ENCODE results near the gene TSHZ3. TPM values are rescaled to one million over a fixed set of nuclear protein-coding genes. Genes with fewer than 3 reads are reported as not detected.

TSHZ3 gene
- total and polyA plus RNA-seq, 11 donors, result 0.88 to 11.5 (median 2.4) TPM

DNA sequence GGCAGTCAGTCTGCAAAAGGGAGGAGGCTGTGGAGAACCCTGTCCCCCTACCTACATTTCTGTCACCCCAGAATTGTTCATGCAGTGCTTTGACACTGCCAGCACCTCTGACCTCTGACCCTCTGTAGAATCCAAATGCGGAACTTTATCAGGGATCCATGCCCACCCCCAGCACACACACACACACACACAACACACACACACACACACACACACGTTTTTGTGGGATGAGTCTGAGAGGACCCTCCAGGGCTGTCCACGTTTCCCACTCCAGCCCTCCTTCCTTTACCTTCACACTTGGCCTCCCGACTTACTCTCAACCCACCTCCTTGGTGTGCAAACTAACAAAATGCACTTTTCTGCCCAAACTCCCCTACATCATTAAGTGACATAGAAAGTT, 42.3 kb upstream of the TSHZ3 start:
- WGBS, 4 donors, result 68 to 79% (median 72%) methylated on average over 4 of the region's 4 CpGs

DNA sequence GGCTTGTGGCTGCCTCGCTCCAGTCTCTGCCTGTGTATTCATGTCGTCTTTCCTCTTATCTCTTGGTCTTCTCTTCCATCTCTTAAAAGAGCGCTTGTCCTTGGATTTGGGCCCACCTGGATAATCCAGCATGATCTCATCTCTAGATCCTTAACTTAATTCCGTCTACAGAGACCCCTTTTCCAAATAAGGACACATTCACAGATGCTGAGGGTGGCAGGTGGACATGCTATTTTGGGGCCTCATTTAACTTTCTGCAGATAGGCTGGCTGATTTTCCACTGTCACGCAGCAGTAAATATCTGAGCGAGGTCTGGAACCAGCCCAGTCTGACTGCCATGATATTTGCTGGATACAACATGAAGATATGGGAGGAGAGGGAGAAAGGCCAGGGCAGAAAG, 41.5 kb upstream of the TSHZ3 start:
- DNase-seq (no peak), ATAC-seq (no peak)
- Histone ChIP-seq H3K4me1 (no peaks in the 10 kb centered on the region), H3K27ac (no peak overlapping the region), H3K4me3 (no peak overlapping the region), H3K9me3 (no peaks in the 10 kb centered on the region), H3K27me3 (peaks cover 0 to 5% (median 0%) of the 10 kb centered on the region in 9 donors), H3K36me3 (no peaks in the 10 kb centered on the region)
- WGBS, 4 donors, result 74 to 82% (median 81%) methylated on average over 6 of the region's 6 CpGs
- intact Hi-C loops (cut with DNase I), result no loop called here
- TF ChIP-seq, protein P1, sequence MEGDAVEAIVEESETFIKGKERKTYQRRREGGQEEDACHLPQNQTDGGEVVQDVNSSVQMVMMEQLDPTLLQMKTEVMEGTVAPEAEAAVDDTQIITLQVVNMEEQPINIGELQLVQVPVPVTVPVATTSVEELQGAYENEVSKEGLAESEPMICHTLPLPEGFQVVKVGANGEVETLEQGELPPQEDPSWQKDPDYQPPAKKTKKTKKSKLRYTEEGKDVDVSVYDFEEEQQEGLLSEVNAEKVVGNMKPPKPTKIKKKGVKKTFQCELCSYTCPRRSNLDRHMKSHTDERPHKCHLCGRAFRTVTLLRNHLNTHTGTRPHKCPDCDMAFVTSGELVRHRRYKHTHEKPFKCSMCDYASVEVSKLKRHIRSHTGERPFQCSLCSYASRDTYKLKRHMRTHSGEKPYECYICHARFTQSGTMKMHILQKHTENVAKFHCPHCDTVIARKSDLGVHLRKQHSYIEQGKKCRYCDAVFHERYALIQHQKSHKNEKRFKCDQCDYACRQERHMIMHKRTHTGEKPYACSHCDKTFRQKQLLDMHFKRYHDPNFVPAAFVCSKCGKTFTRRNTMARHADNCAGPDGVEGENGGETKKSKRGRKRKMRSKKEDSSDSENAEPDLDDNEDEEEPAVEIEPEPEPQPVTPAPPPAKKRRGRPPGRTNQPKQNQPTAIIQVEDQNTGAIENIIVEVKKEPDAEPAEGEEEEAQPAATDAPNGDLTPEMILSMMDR (IDR thresholded peaks at IDR 0.05), result no peak
- TF ChIP-seq POLR2A (IDR thresholded peaks at IDR 0.05), result no peak

More for the DNA sequence above, 42.3 kb upstream of the TSHZ3 start:
- H3K9me3 ChIP-seq, result no peaks in the 10 kb centered on the region
- ATAC-seq, result no peak
- no peak for DNase-seq
- H3K4me3 ChIP-seq, result no peak overlapping the region
- no peaks in the 10 kb centered on the region for H3K4me1 ChIP-seq
- TF ChIP-seq, protein P1 (IDR thresholded peaks at IDR 0.05), result no peak
- TF ChIP-seq POLR2A (IDR thresholded peaks at IDR 0.05), result no peak
- peaks cover 0 to 5% (median 0%) of the 10 kb centered on the region in 9 donors for H3K27me3 ChIP-seq
- H3K36me3 ChIP-seq, result no peaks in the 10 kb centered on the region
- H3K27ac ChIP-seq, result no peak overlapping the region
- intact Hi-C loops (cut with DNase I), result no loop called here

DNA sequence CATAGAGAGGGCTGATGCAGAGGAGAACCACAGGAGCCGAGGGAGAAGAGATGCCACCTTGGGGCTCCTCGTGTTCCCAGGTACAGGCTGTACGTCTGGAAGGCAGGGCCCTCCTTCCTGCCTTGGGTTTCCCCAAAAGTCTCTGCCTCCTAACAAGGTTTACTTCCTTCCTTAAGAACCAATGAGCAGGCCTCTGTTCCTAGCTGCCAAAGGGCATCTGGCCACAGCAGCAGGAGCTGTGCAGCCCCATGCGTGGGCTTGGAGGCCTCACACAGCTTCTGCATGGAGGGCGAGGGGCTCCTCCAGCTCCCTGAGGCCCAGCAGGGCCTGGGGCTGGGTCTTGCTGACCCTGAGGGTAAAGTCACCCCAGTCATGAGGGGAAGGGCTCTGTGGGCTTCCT, 40.6 kb upstream of the TSHZ3 start:
- ATAC-seq, result no peak
- DNase-seq, result no peak
- Histone ChIP-seq H3K27ac (no peak overlapping the region), H3K36me3 (no peaks in the 10 kb centered on the region), H3K27me3 (peaks cover 0 to 5% (median 0%) of the 10 kb centered on the region in 9 donors), H3K4me3 (no peak overlapping the region), H3K4me1 (no peaks in the 10 kb centered on the region), H3K9me3 (no peaks in the 10 kb centered on the region)
- WGBS, 4 donors, result 73 to 94% (median 89%) methylated on average over 5 of the region's 5 CpGs
- TF ChIP-seq, protein P1 (IDR thresholded peaks at IDR 0.05), result no peak
- no peak for TF ChIP-seq POLR2A (IDR thresholded peaks at IDR 0.05)
- intact Hi-C loops (cut with DNase I), result no loop called here

DNA sequence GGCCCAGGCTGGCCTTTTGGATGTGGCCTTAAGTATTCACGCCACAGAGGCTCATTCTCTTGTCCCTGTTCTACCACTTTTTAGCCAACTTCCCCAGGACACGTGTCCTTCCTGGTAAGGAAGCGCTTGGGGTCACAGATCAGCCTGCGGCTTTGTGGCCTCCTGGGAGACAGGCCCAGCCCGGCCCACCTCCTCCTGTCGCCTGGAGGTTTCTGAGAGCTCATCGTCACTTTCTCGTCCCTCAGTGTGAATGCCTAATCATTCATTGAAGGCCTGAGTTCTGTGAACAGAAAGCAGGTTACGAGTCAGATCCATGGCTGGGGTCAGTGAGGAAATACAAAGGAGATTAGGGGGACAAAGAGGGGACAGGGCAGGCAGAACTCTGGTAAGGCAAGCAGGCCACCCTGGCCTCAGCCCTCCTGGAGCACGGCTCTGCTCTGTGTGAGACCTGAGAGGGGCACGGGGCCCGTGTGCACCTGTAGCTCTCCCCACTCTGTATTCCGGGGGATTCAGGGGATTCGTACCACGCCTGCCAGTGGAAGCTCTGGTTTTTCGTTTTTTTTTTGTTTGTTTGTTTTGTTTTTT, 38.6 kb upstream of the TSHZ3 start:
- Histone ChIP-seq H3K9me3 (no peaks in the 10 kb centered on the region), H3K4me3 (no peak overlapping the region), H3K27ac (no peak overlapping the region), H3K4me1 (no peaks in the 10 kb centered on the region), H3K36me3 (no peaks in the 10 kb centered on the region), H3K27me3 (peaks cover 0 to 7% (median 0%) of the 10 kb centered on the region in 9 donors)
- DNase-seq (no peak), ATAC-seq (no peak)
- TF ChIP-seq POLR2A (IDR thresholded peaks at IDR 0.05), result no peak
- TF ChIP-seq, protein P1 (IDR thresholded peaks at IDR 0.05), result no peak
- WGBS, 4 donors, result 70 to 78% (median 74%) methylated on average over 16 of the region's 16 CpGs
- intact Hi-C loops (cut with DNase I), result no loop called here

Data from heart left ventricle (tissue), 16 donors.